ENCODE data around the gene DSCAM. TPM values are rescaled to one million over a fixed set of nuclear protein-coding genes. Genes with fewer than 3 reads are reported as not detected.

DSCAM gene
- total and polyA plus RNA-seq, 3 donors from 2014 or later = 0.70 to 2.3 (median 2.0) TPM

DNA sequence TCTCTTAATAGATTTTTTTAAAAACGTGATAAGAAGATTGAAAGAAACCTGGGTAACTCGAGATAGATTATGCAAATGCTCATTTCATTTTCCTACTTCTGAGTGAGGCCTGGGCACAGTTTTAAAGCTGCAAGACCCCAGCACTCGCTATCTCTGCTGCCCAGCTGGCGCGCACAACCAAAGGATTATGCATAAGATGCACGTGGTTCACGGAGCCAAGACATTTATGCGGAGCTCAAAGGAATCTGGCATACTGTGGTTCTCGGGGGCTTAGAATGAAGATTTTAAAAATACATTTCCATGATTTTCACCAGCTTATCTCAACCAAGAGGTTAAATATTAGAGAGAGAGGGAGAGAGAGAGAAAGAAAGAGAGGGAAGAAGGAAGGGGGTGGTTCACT, 210.9 kb downstream of the DSCAM start:
- Histone ChIP-seq H3K4me3 (no peak overlapping the region), H3K27ac (no peak overlapping the region), H3K9me3 (no peaks in the 10 kb centered on the region), H3K27me3 (no peaks in the 10 kb centered on the region), H3K4me1 (no peaks in the 10 kb centered on the region), H3K36me3 (ENCODE audit: low read depth, missing control alignments) (no peaks in the 10 kb centered on the region)
- intact Hi-C loops (cut with DNase I; ENCODE audit: low total_unique reads) = no loop called here
- WGBS, 2 donors = 75 to 80% methylated on average over 9 of the region's 9 CpGs
- no peak for DNase-seq
- TF ChIP-seq, protein P1, sequence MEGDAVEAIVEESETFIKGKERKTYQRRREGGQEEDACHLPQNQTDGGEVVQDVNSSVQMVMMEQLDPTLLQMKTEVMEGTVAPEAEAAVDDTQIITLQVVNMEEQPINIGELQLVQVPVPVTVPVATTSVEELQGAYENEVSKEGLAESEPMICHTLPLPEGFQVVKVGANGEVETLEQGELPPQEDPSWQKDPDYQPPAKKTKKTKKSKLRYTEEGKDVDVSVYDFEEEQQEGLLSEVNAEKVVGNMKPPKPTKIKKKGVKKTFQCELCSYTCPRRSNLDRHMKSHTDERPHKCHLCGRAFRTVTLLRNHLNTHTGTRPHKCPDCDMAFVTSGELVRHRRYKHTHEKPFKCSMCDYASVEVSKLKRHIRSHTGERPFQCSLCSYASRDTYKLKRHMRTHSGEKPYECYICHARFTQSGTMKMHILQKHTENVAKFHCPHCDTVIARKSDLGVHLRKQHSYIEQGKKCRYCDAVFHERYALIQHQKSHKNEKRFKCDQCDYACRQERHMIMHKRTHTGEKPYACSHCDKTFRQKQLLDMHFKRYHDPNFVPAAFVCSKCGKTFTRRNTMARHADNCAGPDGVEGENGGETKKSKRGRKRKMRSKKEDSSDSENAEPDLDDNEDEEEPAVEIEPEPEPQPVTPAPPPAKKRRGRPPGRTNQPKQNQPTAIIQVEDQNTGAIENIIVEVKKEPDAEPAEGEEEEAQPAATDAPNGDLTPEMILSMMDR (IDR thresholded peaks at IDR 0.05) = no peak
- TF ChIP-seq POLR2A (IDR thresholded peaks at IDR 0.05) = no peak

DNA sequence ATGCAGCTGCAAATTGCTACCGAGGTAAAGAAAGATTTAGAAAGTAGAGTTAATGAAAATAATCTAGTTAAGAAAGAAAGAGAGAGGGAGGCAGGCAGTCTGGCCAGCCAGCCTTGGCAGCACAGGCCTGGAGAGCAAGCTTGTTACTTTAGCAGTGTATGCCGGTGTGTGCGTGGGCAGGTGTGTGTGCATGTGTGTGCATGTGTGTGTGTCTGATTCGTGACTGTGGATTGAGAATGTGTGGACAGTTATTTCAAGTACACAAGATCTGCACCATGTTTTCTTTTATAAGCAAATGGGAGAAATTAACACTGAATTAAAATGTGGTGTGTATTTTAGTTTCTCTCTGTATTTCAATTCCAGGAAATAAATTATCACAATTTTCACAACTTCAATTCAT, 211.6 kb downstream of the DSCAM start:
- H3K27me3 ChIP-seq = no peaks in the 10 kb centered on the region
- DNase-seq = no peak
- 68 to 82% methylated on average over 4 of the region's 4 CpGs for WGBS, 2 donors
- H3K4me1 ChIP-seq = no peaks in the 10 kb centered on the region
- H3K9me3 ChIP-seq = no peaks in the 10 kb centered on the region
- no peaks in the 10 kb centered on the region for H3K36me3 ChIP-seq (ENCODE audit: low read depth, missing control alignments)
- no peak overlapping the region for H3K27ac ChIP-seq
- no peak for TF ChIP-seq POLR2A (IDR thresholded peaks at IDR 0.05)
- TF ChIP-seq, protein P1 (IDR thresholded peaks at IDR 0.05) = no peak
- intact Hi-C loops (cut with DNase I; ENCODE audit: low total_unique reads) = no loop called here
- H3K4me3 ChIP-seq = no peak overlapping the region

DNA sequence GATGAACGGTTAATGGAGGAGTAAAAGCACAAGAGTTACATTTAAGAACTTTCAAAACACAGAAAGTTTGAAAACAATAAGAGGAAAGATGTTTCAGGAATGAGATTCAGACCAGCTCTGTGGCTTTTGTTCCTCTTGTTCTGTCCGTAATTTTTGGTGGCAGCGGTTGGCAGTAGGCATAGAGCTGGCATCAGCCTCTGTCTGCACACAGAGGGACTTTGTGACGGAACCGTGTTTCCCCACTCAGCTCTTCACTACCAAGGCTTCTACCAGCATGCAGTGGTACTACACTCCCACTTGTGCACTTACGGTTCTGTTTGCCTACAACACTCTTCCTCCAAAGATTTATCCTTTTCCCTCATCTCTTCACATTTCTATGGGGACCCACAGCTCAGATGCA, 212.8 kb downstream of the DSCAM start:
- Histone ChIP-seq H3K27me3 (no peaks in the 10 kb centered on the region), H3K4me3 (no peak overlapping the region), H3K9me3 (no peaks in the 10 kb centered on the region), H3K27ac (no peak overlapping the region), H3K36me3 (ENCODE audit: low read depth, missing control alignments) (no peaks in the 10 kb centered on the region), H3K4me1 (no peaks in the 10 kb centered on the region)
- no peak for DNase-seq
- intact Hi-C loops (cut with DNase I; ENCODE audit: low total_unique reads) = no loop called here
- TF ChIP-seq, protein P1 (IDR thresholded peaks at IDR 0.05) = no peak
- no peak for TF ChIP-seq POLR2A (IDR thresholded peaks at IDR 0.05)
- 81 to 89% methylated on average over 6 of the region's 6 CpGs for WGBS, 2 donors

DNA sequence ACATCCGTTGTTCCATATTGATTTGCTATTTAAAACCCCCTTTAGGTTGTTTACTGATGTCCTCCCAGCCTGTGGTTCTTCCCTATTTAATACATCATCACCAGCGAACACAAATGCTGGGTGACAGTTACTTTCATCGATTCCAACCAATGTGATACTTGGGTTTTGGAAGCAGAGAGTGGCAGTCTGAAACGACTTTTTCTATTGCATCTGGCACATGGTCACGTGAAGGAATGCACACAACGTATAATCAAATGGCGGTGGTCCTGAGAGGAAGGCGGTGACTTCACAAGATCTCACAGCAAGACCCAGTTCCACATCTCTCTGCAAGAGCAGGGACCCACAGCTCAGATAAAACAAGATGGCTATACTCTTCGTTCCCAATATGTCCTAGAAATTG, 213.9 kb downstream of the DSCAM start:
- H3K27ac ChIP-seq = no peak overlapping the region
- no peaks in the 10 kb centered on the region for H3K27me3 ChIP-seq
- WGBS, 2 donors = 87 to 90% methylated on average over 9 of the region's 9 CpGs
- H3K36me3 ChIP-seq (ENCODE audit: low read depth, missing control alignments) = no peaks in the 10 kb centered on the region
- no peaks in the 10 kb centered on the region for H3K4me1 ChIP-seq
- TF ChIP-seq, protein P1 (IDR thresholded peaks at IDR 0.05) = no peak
- TF ChIP-seq POLR2A (IDR thresholded peaks at IDR 0.05) = no peak
- H3K4me3 ChIP-seq = no peak overlapping the region
- intact Hi-C loops (cut with DNase I; ENCODE audit: low total_unique reads) = no loop called here
- DNase-seq = no peak
- H3K9me3 ChIP-seq = no peaks in the 10 kb centered on the region

DNA sequence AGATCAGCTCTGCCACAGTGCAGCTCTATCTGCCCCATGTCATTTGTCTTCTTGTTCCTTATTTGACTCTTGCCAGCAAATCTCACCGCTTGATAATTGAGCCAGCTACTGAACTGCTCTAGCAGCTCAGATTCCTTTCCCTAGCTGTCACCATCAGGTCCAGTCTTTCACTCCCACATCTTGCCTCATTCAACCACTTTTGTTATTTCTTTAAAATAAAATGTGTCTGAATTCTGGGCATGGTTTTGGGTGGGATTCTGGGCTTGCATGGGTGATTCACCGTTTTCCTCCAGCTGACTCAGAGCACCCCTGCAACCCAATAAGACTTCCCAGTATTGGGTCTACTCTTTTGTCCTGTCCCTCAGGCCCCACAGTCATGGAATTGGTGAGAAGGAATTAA, 215.7 kb downstream of the DSCAM start:
- no peak for TF ChIP-seq POLR2A (IDR thresholded peaks at IDR 0.05)
- TF ChIP-seq, protein P1 (IDR thresholded peaks at IDR 0.05) = no peak
- Histone ChIP-seq H3K4me1 (no peaks in the 10 kb centered on the region), H3K36me3 (ENCODE audit: low read depth, missing control alignments) (no peaks in the 10 kb centered on the region), H3K9me3 (no peaks in the 10 kb centered on the region), H3K4me3 (no peak overlapping the region), H3K27ac (no peak overlapping the region), H3K27me3 (no peaks in the 10 kb centered on the region)
- WGBS, 2 donors = 83 to 86% methylated on average over 2 of the region's 2 CpGs
- intact Hi-C loops (cut with DNase I; ENCODE audit: low total_unique reads) = no loop called here
- DNase-seq = no peak
